Memory B cell (primary cell): Measurements from ENCODE around the gene FUT6.
A peak's percentile ranks its signal among the peaks of the same experiment; 100 is the strongest.

Source experiments
- ATAC-seq: fragments of 150-1000 bp; cut with Tn5 transposase; 2 replicates; pipeline ENCODE4 v1.10.0; 2021; ENCODE audit warnings: low read depth, mild to moderate bottlenecking, moderate library complexity
- DNase-seq, 2 donors: peaks; one replicate each; pipeline ENCODE4 v3.0.0; 2022; ENCODE audit warnings: low spot score in 2 of 2
- H3K27ac Mint-ChIP-seq: one replicate; pipeline ENCODE4 v1.8.0; 2022; ENCODE audit warnings: mild to moderate bottlenecking, moderate library complexity, mixed read lengths
- H3K27me3 Mint-ChIP-seq: one replicate; pipeline ENCODE4 v1.8.0; 2022; ENCODE audit warnings: mixed read lengths
- H3K36me3 Mint-ChIP-seq: one replicate; pipeline ENCODE4 v1.8.0; 2022; ENCODE audit warnings: mild to moderate bottlenecking, mixed read lengths
- H3K4me1 Mint-ChIP-seq: one replicate; pipeline ENCODE4 v1.8.0; 2022; ENCODE audit warnings: mixed read lengths
- H3K4me3 Mint-ChIP-seq: one replicate; pipeline ENCODE4 v1.8.0; 2022; ENCODE audit warnings: mild to moderate bottlenecking, moderate library complexity, mixed read lengths
- H3K9me3 Mint-ChIP-seq: one replicate; pipeline ENCODE4 v1.8.0; 2022; ENCODE audit warnings: mixed read lengths

The FUT6 gene

GRCh38 chr19:5809469-5809868 is 30.0 kb downstream of the FUT6 start:
- Mint-ChIP-seq H3K27ac (no peak overlapping the region), H3K36me3 (no peaks in the 10 kb centered on the region), H3K27me3 (peaks cover 1% of the 10 kb centered on the region), H3K9me3 (no peaks in the 10 kb centered on the region), H3K4me3 (no peak overlapping the region), H3K4me1 (peaks cover 1% of the 10 kb centered on the region)
- ATAC-seq (no peak), DNase-seq (no peak)

- Mint-ChIP-seq H3K4me1 (peaks cover 6% of the 10 kb centered on the region), H3K4me3 (no peak overlapping the region), H3K27ac (no peak overlapping the region), H3K27me3 (peaks cover 1% of the 10 kb centered on the region), H3K36me3 (no peaks in the 10 kb centered on the region), H3K9me3 (no peaks in the 10 kb centered on the region)
- ATAC-seq (no peak), DNase-seq (no peak)
These were observed 30.4 kb downstream of the FUT6 start for GRCh38 chr19:5809053-5809452.

- Mint-ChIP-seq H3K4me3 (no peak overlapping the region), H3K27ac (no peak overlapping the region), H3K4me1 (peaks cover 11% of the 10 kb centered on the region), H3K36me3 (no peaks in the 10 kb centered on the region), H3K27me3 (peaks cover 6% of the 10 kb centered on the region), H3K9me3 (no peaks in the 10 kb centered on the region)
- DNase-seq (no peak), ATAC-seq (no peak)
These were observed 31.2 kb downstream of the FUT6 start for GRCh38 chr19:5808120-5808816.

- Mint-ChIP-seq H3K27me3 (peaks cover 13% of the 10 kb centered on the region), H3K4me3 (no peak overlapping the region), H3K36me3 (no peaks in the 10 kb centered on the region), H3K27ac (no peak overlapping the region), H3K4me1 (peaks cover 18% of the 10 kb centered on the region), H3K9me3 (no peaks in the 10 kb centered on the region)
- DNase-seq = no peak
- ATAC-seq = no peak
These were observed 32.6 kb downstream of the FUT6 start for GRCh38 chr19:5806905-5807304.

- no peak for DNase-seq
- Mint-ChIP-seq H3K9me3 (no peaks in the 10 kb centered on the region), H3K4me3 (no peak overlapping the region), H3K27me3 (peaks cover 15% of the 10 kb centered on the region), H3K36me3 (no peaks in the 10 kb centered on the region), H3K4me1 (peaks cover 19% of the 10 kb centered on the region), H3K27ac (no peak overlapping the region)
- no peak for ATAC-seq
These were observed 33.4 kb downstream of the FUT6 start for GRCh38 chr19:5806133-5806489.

- no peak for ATAC-seq
- Mint-ChIP-seq H3K9me3 (no peaks in the 10 kb centered on the region), H3K27ac (no peak overlapping the region)
These were observed 33.9 kb downstream of the FUT6 start for GRCh38 chr19:5805462-5806132.

GRCh38 chr19:5804516-5805461 is 34.7 kb downstream of the FUT6 start, which contains the start of gene NRTN:
NRTN (plus strand) TSS chr19:5805067; CDS start chr19:5824166, 19,099 bp downstream.
- no peaks in the 10 kb centered on the region for H3K9me3 Mint-ChIP-seq
- peak in 1 of 2 donors; percentile 58 for DNase-seq
- peak; percentile 42 for ATAC-seq

More at GRCh38 chr19:5805462-5806132, 33.9 kb downstream of the FUT6 start:
- peak; percentile 36 to 58 for DNase-seq
- H3K27me3 Mint-ChIP-seq = peaks cover 17% of the 10 kb centered on the region
- no peaks in the 10 kb centered on the region for H3K36me3 Mint-ChIP-seq
- H3K4me3 Mint-ChIP-seq = peak overlapping the region; percentile 3
- peaks cover 19% of the 10 kb centered on the region for H3K4me1 Mint-ChIP-seq

GRCh38 chr19:5803752-5804515 is 35.6 kb downstream of the FUT6 start:
- peak; percentile 86 for ATAC-seq
- Mint-ChIP-seq H3K27me3 (peaks cover 24% of the 10 kb centered on the region), H3K9me3 (no peaks in the 10 kb centered on the region), H3K36me3 (no peaks in the 10 kb centered on the region), H3K4me1 (peaks cover 19% of the 10 kb centered on the region), H3K27ac (peak overlapping the region; percentile 20), H3K4me3 (peak overlapping the region; percentile 67)
- peak; percentile 74 to 88 for DNase-seq

More at GRCh38 chr19:5804516-5805461, 34.7 kb downstream of the FUT6 start, which contains the start of gene NRTN:
- Mint-ChIP-seq H3K27ac (peak within 1 kb of the TSS; percentile 20), H3K4me3 (peak within 1 kb of the TSS; percentile 67), H3K27me3 (peaks cover 17% of the 10 kb centered on the region), H3K4me1 (peaks cover 19% of the 10 kb centered on the region), H3K36me3 (no peaks in the 10 kb centered on the region)

- Mint-ChIP-seq H3K27me3 (peaks cover 25% of the 10 kb centered on the region), H3K4me3 (peak overlapping the region; percentile 67), H3K36me3 (no peaks in the 10 kb centered on the region), H3K27ac (no peak overlapping the region), H3K9me3 (no peaks in the 10 kb centered on the region), H3K4me1 (peaks cover 19% of the 10 kb centered on the region)
- ATAC-seq (no peak), DNase-seq (no peak)
These were observed 36.1 kb downstream of the FUT6 start for GRCh38 chr19:5803441-5803751.

- peaks cover 26% of the 10 kb centered on the region for H3K27me3 Mint-ChIP-seq
- H3K36me3 Mint-ChIP-seq = no peaks in the 10 kb centered on the region
- H3K4me3 Mint-ChIP-seq = no peak overlapping the region
- H3K27ac Mint-ChIP-seq = no peak overlapping the region
- peaks cover 19% of the 10 kb centered on the region for H3K4me1 Mint-ChIP-seq
- no peaks in the 10 kb centered on the region for H3K9me3 Mint-ChIP-seq
- DNase-seq (no peak), ATAC-seq (no peak)
These were observed 37.5 kb downstream of the FUT6 start for GRCh38 chr19:5801796-5802619.

GRCh38 chr19:5800361-5801270 is 38.9 kb downstream of the FUT6 start:
- DNase-seq = no peak
- Mint-ChIP-seq H3K4me3 (no peak overlapping the region), H3K4me1 (peaks cover 22% of the 10 kb centered on the region), H3K27me3 (peaks cover 26% of the 10 kb centered on the region), H3K36me3 (no peaks in the 10 kb centered on the region), H3K27ac (no peak overlapping the region), H3K9me3 (peaks cover 2% of the 10 kb centered on the region)
- ATAC-seq = no peak
